ENCODE measurements around the gene LTBP4.

GRCh38 chr19:40604647-40605215 is 3.6 kb downstream of the LTBP4 start:
- TF ChIP-seq POLR2A (IDR thresholded peaks at IDR 0.05): no peak
- TF ChIP-seq CTCF (IDR thresholded peaks at IDR 0.05): no peak
